ENCODE data around the gene ADAMTSL4. TPM values are rescaled to one million over a fixed set of nuclear protein-coding genes. Genes with fewer than 3 reads are reported as not detected.

The ADAMTSL4 gene
- total and polyA plus RNA-seq, 10 donors: 2.8 to 19.1 (median 11.1) TPM

DNA sequence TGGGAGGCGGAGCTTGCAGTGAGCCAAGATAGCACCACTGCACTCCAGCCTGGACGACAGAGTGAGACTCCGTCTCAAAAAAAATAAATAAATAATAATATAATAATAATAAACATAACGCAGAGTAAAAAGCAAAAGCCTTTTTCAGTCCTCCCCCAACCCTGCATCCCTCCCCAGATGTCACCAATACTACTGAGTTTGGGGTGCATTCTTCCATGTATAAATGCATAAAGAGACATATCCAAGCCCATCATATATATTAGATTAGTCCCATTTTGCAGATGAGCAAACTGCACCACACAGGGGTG lies 930 bp upstream of the ADAMTSL4 start:
- Histone ChIP-seq H3K36me3 (no peaks in the 10 kb centered on the region), H3K4me3 (peak overlapping the region in 6 of 8 donors; percentile 47 to 78 (median 58))
- WGBS, 5 donors: 53 to 70% (median 65%) methylated on average over 4 of the region's 4 CpGs

DNA sequence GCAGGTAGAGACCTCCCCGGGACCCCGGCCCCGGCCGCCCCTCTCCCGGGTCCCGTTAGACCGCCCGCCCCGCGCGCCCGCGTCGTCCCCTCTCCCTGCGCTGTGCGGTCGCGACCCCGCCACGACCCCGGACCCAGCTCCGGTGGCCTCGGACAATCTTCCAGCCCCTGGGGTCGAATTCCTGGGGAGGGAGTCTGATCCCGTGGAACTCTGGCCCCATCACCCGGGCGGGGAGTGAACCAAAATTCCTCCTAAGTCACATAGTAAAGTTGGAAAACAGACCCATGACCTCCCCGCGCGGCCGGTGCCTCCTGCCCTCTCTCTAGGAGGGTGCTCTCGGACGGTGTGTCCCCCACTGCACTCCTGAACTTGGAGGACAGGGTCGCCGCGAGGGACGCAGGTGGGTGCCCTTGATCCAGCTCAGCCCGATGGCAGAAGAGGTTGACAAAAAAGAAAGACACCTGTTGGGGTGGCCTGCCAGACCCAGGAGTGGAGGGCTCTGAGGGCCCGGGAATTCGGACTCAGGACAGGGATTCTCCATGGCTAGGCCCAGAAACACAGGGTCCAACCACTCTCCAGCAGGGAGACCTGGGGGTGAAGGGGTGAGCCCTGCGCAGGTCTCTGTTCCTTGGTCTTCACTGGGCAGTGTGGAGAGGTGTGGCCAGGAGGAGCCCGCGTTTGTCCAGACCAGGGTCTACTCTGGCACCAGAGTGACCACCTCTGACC lies 451 bp downstream of the ADAMTSL4 start:
- DNase-seq: no peak
- intact Hi-C loops (cut with DNase I; ENCODE audit: low total_unique reads): no loop called here
- H3K27ac ChIP-seq: peak overlapping the region in 7 of 8 donors; percentile 33 to 86 (median 76)
- 31 to 53% (median 43%) methylated on average over 16 to 43 of the region's 43 CpGs for WGBS, 5 donors
- H3K36me3 ChIP-seq: peaks cover 0 to 10% (median 0%) of the 10 kb centered on the region in 6 donors
- peaks cover 30 to 67% (median 57%) of the 10 kb centered on the region in 6 donors for H3K4me1 ChIP-seq
- H3K27me3 ChIP-seq (replicated peaks in 1 of 7): peaks cover 0 to 57% (median 0%) of the 10 kb centered on the region in 7 donors
- H3K9me3 ChIP-seq: no peaks in the 10 kb centered on the region
- peak overlapping the region; percentile 20 to 78 (median 54) for H3K4me3 ChIP-seq
- TF ChIP-seq POLR2AphosphoS5 (IDR thresholded peaks at IDR 0.05): peak; percentile 37 to 73 (median 56)
- TF ChIP-seq POLR2A (IDR thresholded peaks at IDR 0.05): no peak

More for the DNA sequence above, 930 bp upstream of the ADAMTSL4 start:
- Histone ChIP-seq H3K9me3 (no peaks in the 10 kb centered on the region), H3K4me1 (peaks cover 23 to 53% (median 49%) of the 10 kb centered on the region in 6 donors), H3K27me3 (replicated peaks in 1 of 7) (peaks cover 0 to 61% (median 0%) of the 10 kb centered on the region in 7 donors), H3K27ac (peak overlapping the region in 3 of 8 donors; percentile 82 to 86 (median 85))
- DNase-seq: no peak
- TF ChIP-seq, protein P1, sequence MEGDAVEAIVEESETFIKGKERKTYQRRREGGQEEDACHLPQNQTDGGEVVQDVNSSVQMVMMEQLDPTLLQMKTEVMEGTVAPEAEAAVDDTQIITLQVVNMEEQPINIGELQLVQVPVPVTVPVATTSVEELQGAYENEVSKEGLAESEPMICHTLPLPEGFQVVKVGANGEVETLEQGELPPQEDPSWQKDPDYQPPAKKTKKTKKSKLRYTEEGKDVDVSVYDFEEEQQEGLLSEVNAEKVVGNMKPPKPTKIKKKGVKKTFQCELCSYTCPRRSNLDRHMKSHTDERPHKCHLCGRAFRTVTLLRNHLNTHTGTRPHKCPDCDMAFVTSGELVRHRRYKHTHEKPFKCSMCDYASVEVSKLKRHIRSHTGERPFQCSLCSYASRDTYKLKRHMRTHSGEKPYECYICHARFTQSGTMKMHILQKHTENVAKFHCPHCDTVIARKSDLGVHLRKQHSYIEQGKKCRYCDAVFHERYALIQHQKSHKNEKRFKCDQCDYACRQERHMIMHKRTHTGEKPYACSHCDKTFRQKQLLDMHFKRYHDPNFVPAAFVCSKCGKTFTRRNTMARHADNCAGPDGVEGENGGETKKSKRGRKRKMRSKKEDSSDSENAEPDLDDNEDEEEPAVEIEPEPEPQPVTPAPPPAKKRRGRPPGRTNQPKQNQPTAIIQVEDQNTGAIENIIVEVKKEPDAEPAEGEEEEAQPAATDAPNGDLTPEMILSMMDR (IDR thresholded peaks at IDR 0.05 in 8 of 11, conservative IDR thresholded peaks at IDR 0.05 in 3 of 11): no peak
- TF ChIP-seq POLR2AphosphoS5 (IDR thresholded peaks at IDR 0.05) (no peak), POLR2A (IDR thresholded peaks at IDR 0.05) (no peak)
- intact Hi-C loops (cut with DNase I; ENCODE audit: low total_unique reads): no loop called here

DNA sequence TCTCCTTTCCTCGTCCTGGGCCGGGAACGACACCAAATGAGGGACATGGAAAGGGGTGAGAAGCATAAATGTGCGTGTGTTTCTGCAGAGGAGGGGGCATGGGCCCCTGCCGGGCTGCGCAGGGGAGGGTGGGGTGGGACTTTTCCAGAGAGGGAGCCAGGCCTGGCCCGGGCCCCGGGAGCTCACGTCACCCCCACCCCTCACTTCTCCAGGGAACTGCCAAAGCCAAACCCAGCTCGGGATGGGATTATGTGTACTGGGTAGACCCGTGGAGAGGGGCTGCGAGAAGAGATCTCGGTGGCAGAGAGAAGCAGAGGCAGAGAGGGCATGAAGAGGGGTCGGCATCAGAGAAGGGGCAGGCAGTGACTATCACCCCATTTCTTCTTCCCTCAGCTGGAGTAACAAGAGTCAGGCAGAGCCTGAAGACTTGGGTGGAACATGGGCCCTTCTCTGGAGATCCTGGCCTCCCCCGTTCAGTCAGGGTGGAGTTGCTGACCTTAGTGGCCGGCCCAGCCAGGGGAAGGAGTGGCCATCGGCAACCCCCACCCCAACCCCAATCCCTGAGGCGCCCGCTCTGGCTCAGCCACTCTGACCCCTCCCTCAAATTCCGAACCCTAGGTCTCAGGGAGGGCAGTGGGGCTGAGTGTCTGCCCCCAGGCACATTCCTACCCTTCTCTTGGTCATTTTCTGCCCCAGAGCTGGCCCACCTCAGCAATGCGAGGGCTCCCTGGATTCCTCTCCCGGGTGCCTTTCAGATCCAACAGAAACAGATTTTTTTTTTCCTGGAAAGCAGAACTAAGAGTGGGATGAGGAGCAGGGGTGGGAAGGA lies 1.2 kb downstream of the ADAMTSL4 start:
- TF ChIP-seq POLR2AphosphoS5 (IDR thresholded peaks at IDR 0.05) (peak in 1 of 3 donors; percentile 47), POLR2A (IDR thresholded peaks at IDR 0.05) (no peak)
- TF ChIP-seq, protein P1 (IDR thresholded peaks at IDR 0.05 in 8 of 11, conservative IDR thresholded peaks at IDR 0.05 in 3 of 11): no peak
- peak overlapping the region; percentile 17 to 86 (median 78) for H3K27ac ChIP-seq
- H3K9me3 ChIP-seq: no peaks in the 10 kb centered on the region
- no peak for DNase-seq
- H3K4me1 ChIP-seq: peaks cover 30 to 67% (median 57%) of the 10 kb centered on the region in 6 donors
- peak overlapping the region in 3 of 8 donors; percentile 47 to 78 (median 52) for H3K4me3 ChIP-seq
- WGBS, 5 donors: 61 to 79% (median 72%) methylated on average over 21 to 22 of the region's 22 CpGs
- peaks cover 0 to 18% (median 0%) of the 10 kb centered on the region in 6 donors for H3K36me3 ChIP-seq
- intact Hi-C loops (cut with DNase I; ENCODE audit: low total_unique reads): no loop called here
- H3K27me3 ChIP-seq (replicated peaks in 1 of 7): peaks cover 0 to 49% (median 0%) of the 10 kb centered on the region in 7 donors

DNA sequence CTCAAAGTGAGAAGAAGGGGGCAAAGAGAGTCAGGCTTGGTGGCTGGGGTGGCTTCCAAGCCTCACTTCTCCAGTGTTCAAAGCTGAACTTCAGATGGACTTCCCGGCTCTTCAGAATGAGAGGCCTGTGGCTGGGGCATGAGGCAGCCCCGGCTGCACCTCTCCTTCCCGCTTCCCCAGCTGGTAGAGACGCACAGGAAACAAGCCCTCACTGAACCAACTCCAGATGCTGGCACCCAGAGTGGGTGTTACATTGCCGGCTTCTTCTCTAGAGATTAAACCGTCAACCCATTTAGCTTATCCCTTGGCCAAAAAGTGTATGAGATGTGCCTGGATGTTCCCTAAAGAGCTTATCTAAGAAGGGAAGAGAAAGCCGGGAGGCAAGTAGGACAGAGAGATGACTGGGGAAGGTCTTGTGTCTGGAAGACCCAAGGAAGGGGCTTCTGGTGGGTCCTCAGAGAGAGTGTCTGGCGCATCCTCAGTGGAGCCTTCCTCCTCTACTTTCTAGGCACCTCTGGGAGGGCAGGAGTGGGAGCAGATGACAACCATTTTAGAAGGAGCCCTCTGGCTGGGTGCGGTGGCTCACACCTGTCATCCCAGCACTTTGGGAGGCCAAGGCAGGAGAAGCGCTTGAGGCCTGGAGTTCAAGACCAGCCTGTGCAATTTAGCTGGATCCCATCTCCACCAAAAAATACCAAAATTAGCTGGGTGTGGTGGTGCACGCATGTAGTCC lies 2.0 kb downstream of the ADAMTSL4 start:
- Histone ChIP-seq H3K36me3 (peaks cover 0 to 26% (median 0%) of the 10 kb centered on the region in 6 donors), H3K4me3 (no peak overlapping the region), H3K27ac (peak overlapping the region; percentile 17 to 86 (median 78)), H3K27me3 (replicated peaks in 1 of 7) (peaks cover 0 to 43% (median 0%) of the 10 kb centered on the region in 7 donors), H3K4me1 (peaks cover 30 to 72% (median 57%) of the 10 kb centered on the region in 6 donors), H3K9me3 (no peaks in the 10 kb centered on the region)
- no peak for DNase-seq
- intact Hi-C loops (cut with DNase I; ENCODE audit: low total_unique reads): no loop called here
- TF ChIP-seq POLR2AphosphoS5 (IDR thresholded peaks at IDR 0.05): peak in 1 of 3 donors; percentile 24
- no peak for TF ChIP-seq POLR2A (IDR thresholded peaks at IDR 0.05)
- TF ChIP-seq, protein P1 (IDR thresholded peaks at IDR 0.05 in 8 of 11, conservative IDR thresholded peaks at IDR 0.05 in 3 of 11): no peak
- WGBS, 5 donors: 44 to 47% (median 46%) methylated on average over 10 to 11 of the region's 11 CpGs

All from spleen (tissue), 11 donors.